ENCODE data around the gene ENTREP3.
"Not testable (repeated sequence)": the region's sequence is repeated elsewhere in the genome, so short reads cannot be mapped to it uniquely, and the experiment has no call there.

DNA sequence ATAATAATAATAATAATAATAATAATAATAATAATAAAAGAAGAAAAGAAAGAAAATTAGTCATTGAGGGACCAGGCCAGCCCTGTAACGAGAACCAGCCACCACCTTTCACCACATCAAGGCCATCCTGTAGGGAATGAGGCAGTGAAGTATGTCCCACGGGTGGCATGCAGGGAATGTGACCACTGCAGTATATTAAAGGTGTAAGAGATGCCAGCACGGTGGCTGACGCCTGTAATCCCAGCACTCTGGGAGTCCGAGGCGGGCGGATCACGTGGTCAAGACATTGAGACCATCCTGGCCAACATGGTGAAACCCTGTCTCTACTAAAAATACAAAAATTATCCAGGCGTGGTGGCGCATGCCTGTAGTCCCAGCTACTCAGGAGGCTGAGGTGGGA, 35.7 kb upstream of the ENTREP3 start:
- TF ChIP-seq, protein P1, sequence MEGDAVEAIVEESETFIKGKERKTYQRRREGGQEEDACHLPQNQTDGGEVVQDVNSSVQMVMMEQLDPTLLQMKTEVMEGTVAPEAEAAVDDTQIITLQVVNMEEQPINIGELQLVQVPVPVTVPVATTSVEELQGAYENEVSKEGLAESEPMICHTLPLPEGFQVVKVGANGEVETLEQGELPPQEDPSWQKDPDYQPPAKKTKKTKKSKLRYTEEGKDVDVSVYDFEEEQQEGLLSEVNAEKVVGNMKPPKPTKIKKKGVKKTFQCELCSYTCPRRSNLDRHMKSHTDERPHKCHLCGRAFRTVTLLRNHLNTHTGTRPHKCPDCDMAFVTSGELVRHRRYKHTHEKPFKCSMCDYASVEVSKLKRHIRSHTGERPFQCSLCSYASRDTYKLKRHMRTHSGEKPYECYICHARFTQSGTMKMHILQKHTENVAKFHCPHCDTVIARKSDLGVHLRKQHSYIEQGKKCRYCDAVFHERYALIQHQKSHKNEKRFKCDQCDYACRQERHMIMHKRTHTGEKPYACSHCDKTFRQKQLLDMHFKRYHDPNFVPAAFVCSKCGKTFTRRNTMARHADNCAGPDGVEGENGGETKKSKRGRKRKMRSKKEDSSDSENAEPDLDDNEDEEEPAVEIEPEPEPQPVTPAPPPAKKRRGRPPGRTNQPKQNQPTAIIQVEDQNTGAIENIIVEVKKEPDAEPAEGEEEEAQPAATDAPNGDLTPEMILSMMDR (IDR thresholded peaks at IDR 0.05; ENCODE audit: low read depth, low read length) = not testable (repeated sequence)
- not testable (repeated sequence) for TF ChIP-seq EZH2phosphoT487 (IDR thresholded peaks at IDR 0.05; ENCODE audit: low read depth)
